Chondrocyte (in vitro differentiated cells): ENCODE data around the gene FAM227B. TPM values are rescaled to one million over a fixed set of nuclear protein-coding genes. Genes with fewer than 3 reads are reported as not detected.
"Not testable (repeated sequence)": the region's sequence is repeated elsewhere in the genome, so short reads cannot be mapped to it uniquely, and the experiment has no call there.

Source experiments
- DNase-seq: peaks from one replicate; pipeline ENCODE4 v3.0.0; 2021; ENCODE audit warnings: mixed read lengths, low spot score
- H3K27ac Mint-ChIP-seq: one replicate; pipeline ENCODE4 v1.8.0; 2021; ENCODE audit warnings: mild to moderate bottlenecking, moderate library complexity, mixed read lengths; ENCODE audit not compliant: unreplicated experiment
- H3K27me3 Mint-ChIP-seq: 2 replicates; pipeline ENCODE4 v1.8.0; 2021; ENCODE audit warnings: low read depth, mixed read lengths
- H3K36me3 Mint-ChIP-seq: 2 replicates; pipeline ENCODE4 v1.8.0; 2021; ENCODE audit warnings: low read depth, mixed read lengths
- H3K4me1 Mint-ChIP-seq: 2 replicates; pipeline ENCODE4 v1.8.0; 2021; ENCODE audit warnings: low read depth, mild to moderate bottlenecking, mixed read lengths
- H3K4me3 Mint-ChIP-seq: one replicate; pipeline ENCODE4 v1.8.0; 2021; ENCODE audit warnings: mild to moderate bottlenecking, moderate library complexity, mixed read lengths; ENCODE audit not compliant: unreplicated experiment
- H3K9me3 Mint-ChIP-seq: 2 replicates; pipeline ENCODE4 v1.8.0; 2021; ENCODE audit warnings: low read depth, mixed read lengths
- total RNA-seq: library from RNA; stranded (reverse); gene quantifications from 3 replicates; pipeline ENCODE4 v1.2.1, GENCODE V29; 2021
- TF ChIP-seq, protein P1 (sequence below): fragments of 200-600 bp; sonication (generic); IDR thresholded peaks from 2 replicates; pipeline ENCODE4 v1.5.0; 2021; ENCODE audit warnings: antibody characterized with exemption, mild to moderate bottlenecking, moderate library complexity

The FAM227B gene
- total RNA-seq, 1 donor from 2014 or later: 2.2 TPM

DNA sequence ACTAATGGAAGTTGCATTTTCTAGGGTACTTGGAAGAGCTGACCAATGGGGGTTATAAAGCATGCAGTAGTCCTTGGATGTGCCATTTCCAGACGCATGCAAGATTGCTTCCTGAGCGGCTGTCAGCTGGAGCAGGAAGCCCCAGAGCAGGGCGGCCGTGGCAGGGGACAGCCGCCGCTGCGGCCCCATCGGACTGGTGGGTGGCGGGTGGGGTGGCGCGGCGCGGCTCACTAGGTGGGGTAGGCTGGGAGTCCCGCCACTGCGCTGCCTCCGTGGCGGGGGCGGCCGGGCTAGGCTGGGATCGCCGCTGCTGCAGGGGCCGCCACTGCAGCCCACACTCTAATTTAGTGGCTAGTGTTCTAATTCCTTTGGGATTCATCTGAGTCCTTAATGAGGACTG lies 254.1 kb downstream of the FAM227B start:
- TF ChIP-seq, protein P1, sequence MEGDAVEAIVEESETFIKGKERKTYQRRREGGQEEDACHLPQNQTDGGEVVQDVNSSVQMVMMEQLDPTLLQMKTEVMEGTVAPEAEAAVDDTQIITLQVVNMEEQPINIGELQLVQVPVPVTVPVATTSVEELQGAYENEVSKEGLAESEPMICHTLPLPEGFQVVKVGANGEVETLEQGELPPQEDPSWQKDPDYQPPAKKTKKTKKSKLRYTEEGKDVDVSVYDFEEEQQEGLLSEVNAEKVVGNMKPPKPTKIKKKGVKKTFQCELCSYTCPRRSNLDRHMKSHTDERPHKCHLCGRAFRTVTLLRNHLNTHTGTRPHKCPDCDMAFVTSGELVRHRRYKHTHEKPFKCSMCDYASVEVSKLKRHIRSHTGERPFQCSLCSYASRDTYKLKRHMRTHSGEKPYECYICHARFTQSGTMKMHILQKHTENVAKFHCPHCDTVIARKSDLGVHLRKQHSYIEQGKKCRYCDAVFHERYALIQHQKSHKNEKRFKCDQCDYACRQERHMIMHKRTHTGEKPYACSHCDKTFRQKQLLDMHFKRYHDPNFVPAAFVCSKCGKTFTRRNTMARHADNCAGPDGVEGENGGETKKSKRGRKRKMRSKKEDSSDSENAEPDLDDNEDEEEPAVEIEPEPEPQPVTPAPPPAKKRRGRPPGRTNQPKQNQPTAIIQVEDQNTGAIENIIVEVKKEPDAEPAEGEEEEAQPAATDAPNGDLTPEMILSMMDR: no peak
- no peaks in the 10 kb centered on the region for H3K27me3 Mint-ChIP-seq
- DNase-seq: peak; percentile 43
- H3K36me3 Mint-ChIP-seq: peaks cover 3% of the 10 kb centered on the region
- H3K9me3 Mint-ChIP-seq: peaks cover 17% of the 10 kb centered on the region
- H3K4me1 Mint-ChIP-seq: no peaks in the 10 kb centered on the region
- no peak overlapping the region for H3K4me3 Mint-ChIP-seq
- no peak overlapping the region for H3K27ac Mint-ChIP-seq

DNA sequence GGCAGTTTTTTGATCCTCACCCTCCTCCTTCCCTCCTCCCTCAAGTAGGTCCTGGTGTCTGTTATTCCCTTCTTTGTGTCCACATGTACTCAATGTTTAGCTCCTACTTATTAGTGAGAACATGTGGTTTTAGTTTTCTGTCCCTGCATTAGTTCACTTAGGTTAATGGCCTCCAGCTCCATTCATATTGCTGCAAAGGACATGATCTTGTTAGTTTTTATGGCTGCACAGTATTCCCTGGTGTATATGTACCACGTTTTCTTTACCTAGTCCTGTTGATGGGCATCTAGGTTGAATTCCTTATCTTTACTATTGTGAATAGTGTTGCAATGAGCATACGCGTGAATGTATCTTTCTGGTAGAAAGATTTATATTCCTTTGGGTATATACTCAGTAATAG lies 259.2 kb downstream of the FAM227B start:
- H3K4me3 Mint-ChIP-seq: no peak overlapping the region
- peaks cover 15% of the 10 kb centered on the region for H3K9me3 Mint-ChIP-seq
- no peak for DNase-seq
- no peaks in the 10 kb centered on the region for H3K27me3 Mint-ChIP-seq
- H3K36me3 Mint-ChIP-seq: no peaks in the 10 kb centered on the region
- no peaks in the 10 kb centered on the region for H3K4me1 Mint-ChIP-seq
- no peak overlapping the region for H3K27ac Mint-ChIP-seq
- TF ChIP-seq, protein P1: no peak

DNA sequence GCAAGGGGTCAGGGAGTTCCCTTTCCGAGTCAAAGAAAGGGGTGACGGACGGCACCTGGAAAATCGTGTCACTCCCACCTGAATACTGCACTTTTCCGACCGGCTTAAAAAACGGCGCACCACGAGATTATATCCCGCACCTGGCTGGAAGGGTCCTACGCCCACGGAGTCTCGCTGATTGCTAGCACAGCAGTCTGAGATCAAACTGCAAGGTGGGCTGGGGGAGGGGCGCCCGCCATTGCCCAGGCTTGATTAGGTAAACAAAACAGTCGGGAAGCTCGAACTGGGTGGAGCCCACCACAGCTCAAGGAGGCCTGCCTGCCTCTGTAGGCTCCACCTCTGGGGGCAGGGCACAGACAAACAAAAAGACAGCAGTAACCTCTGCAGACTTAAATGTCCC lies 266.2 kb downstream of the FAM227B start:
- H3K27me3 Mint-ChIP-seq, H3K27ac Mint-ChIP-seq, H3K4me1 Mint-ChIP-seq, H3K4me3 Mint-ChIP-seq, H3K36me3 Mint-ChIP-seq: not testable (repeated sequence)
- peak; percentile 56 for DNase-seq
- peaks cover 26% of the 10 kb centered on the region for H3K9me3 Mint-ChIP-seq

DNA sequence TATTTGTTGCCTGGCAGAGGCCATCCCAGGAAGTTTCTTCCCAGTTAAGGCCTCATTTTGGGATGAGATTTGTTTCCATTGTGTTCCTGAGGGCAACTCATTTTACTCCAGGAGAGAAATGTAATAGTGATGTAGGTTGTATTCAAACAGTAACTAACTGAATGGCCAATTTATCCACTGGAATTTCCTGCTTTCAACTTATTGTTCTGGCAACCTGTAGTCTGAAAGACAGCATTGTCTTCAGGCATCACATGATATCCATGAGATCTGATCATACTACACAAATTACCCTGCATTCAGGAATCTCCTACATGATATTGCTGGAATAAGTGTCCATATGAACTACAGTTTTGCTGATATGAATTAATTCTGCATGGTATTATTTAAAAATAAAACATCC lies 277.1 kb downstream of the FAM227B start:
- no peak for DNase-seq
- peaks cover 15% of the 10 kb centered on the region for H3K9me3 Mint-ChIP-seq
- peaks cover 11% of the 10 kb centered on the region for H3K36me3 Mint-ChIP-seq
- no peak overlapping the region for H3K27ac Mint-ChIP-seq
- H3K4me3 Mint-ChIP-seq: no peak overlapping the region
- H3K4me1 Mint-ChIP-seq: peaks cover 5% of the 10 kb centered on the region
- TF ChIP-seq, protein P1: no peak
- H3K27me3 Mint-ChIP-seq: no peaks in the 10 kb centered on the region

DNA sequence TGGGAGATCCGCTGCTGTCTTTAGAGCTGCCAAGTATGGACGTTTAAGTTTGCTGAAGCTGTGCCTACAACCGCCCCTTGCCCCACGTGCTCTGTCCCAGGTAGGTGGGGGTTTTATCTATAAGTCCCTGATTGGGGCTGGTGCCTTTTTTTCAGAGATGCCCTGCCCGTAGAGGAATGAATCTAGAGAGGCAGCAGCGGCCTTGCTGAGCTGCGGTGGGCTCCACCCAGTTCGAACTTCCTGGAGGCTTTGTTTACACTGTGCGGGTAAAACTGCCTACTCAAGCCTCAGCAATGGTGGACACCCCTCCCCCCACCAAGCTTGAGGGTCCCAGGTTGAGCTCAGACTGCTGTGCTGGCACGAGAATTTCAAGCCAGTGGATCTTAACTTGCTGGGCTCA lies 281.0 kb downstream of the FAM227B start:
- Mint-ChIP-seq H3K4me3 (no peak overlapping the region), H3K9me3 (peaks cover 22% of the 10 kb centered on the region), H3K4me1 (peaks cover 4% of the 10 kb centered on the region), H3K27ac (no peak overlapping the region), H3K27me3 (no peaks in the 10 kb centered on the region), H3K36me3 (peaks cover 16% of the 10 kb centered on the region)
- TF ChIP-seq, protein P1: no peak
- DNase-seq: no peak

DNA sequence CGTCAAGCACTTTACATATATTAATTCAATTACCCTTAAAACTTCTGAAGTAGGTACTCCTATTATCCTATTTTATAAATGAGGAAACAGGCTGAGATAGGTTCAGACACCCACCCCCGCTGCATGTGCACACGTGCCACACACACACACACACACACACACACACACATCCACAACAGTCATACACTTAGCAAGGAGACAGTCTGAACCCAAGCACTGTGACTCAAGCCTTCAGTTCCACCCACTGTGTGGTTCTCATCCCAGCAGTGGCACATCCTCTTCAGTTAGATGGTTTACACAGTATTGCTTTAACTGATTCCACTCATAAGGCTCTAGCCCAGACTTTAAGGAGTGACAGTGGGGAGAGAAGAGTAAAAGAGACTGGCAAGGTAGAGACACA lies 288.7 kb downstream of the FAM227B start:
- Mint-ChIP-seq H3K36me3 (peaks cover 10% of the 10 kb centered on the region), H3K27ac (no peak overlapping the region), H3K4me3 (no peak overlapping the region), H3K9me3 (no peaks in the 10 kb centered on the region), H3K27me3 (no peaks in the 10 kb centered on the region), H3K4me1 (no peaks in the 10 kb centered on the region)
- TF ChIP-seq, protein P1: no peak
- no peak for DNase-seq
